ENCODE results near the gene MOV10L1. TPM values are rescaled to one million over a fixed set of nuclear protein-coding genes. Genes with fewer than 3 reads are reported as not detected.
A peak's percentile ranks its signal among the peaks of the same experiment; 100 is the strongest.
"Not testable (repeated sequence)": the region's sequence is repeated elsewhere in the genome, so short reads cannot be mapped to it uniquely, and the experiment has no call there.

The MOV10L1 gene
- total RNA-seq, 2 donors from 2014 or later, result 0.25 to 0.36 TPM

- no peak overlapping the region for H3K4me3 Mint-ChIP-seq
- H3K27me3 Mint-ChIP-seq (ENCODE audit: low read depth), result peaks cover 21% of the 10 kb centered on the region
- no peak for ATAC-seq (replicated peaks in 1 of 2)
- no peaks in the 10 kb centered on the region for H3K4me1 Mint-ChIP-seq (ENCODE audit: low read depth)
- DNase-seq, result no peak
- no peak overlapping the region for H3K27ac Mint-ChIP-seq
- no peaks in the 10 kb centered on the region for H3K9me3 Mint-ChIP-seq
- no peaks in the 10 kb centered on the region for H3K36me3 Mint-ChIP-seq (ENCODE audit: insufficient read depth in 2 of 2)
Observed at GRCh38 chr22:50145721-50146438, 56.1 kb downstream of the MOV10L1 start.

- Mint-ChIP-seq H3K27me3 (ENCODE audit: low read depth) (peaks cover 21% of the 10 kb centered on the region), H3K4me1 (ENCODE audit: low read depth) (no peaks in the 10 kb centered on the region), H3K36me3 (ENCODE audit: insufficient read depth in 2 of 2) (no peaks in the 10 kb centered on the region), H3K9me3 (no peaks in the 10 kb centered on the region), H3K4me3 (no peak overlapping the region), H3K27ac (no peak overlapping the region)
- DNase-seq, result no peak
- ATAC-seq (replicated peaks in 1 of 2), result no peak
Observed at GRCh38 chr22:50146439-50147238, 56.8 kb downstream of the MOV10L1 start.

DNA sequence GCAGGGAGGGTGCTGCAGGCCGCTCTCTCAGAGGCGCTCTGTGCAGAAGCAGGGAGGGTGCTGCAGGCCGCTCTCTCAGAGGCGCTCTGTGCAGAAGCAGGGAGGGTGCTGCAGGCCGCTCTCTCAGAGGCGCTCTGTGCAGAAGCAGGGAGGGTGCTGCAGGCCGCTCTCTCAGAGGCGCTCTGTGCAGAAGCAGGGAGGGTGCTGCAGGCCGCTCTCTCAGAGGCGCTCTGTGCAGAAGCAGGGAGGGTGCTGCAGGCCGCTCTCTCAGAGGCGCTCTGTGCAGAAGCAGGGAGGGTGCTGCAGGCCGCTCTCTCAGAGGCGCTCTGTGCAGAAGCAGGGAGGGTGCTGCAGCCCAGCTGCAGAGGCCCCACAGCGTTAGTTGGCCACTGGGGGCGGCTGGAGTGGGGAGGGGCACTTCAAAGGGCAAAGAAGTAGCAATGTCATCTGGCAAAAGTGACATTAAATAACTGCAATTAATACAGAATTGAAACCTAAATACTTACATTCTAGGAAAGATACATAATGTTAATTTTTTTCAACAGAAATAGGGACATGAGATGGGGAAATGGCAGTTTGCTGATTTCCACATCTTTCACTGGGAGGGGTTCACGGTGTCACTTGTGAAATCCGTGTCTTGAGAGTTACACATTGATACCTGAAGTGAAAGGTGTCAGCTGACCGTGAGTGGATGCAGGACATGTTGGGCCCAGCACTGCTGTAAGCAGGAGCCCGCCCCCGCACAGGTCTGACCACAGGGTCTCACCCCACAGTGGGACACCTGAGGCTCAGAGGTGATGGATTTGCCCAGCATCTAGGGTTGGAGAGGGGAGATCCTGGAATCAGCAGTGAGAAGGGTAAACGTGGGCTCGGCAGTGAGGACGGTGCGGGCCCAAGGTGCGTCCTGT is 57.7 kb downstream of the MOV10L1 start:
- H3K9me3 Mint-ChIP-seq; H3K4me3 Mint-ChIP-seq; H3K27ac Mint-ChIP-seq; H3K36me3 Mint-ChIP-seq (ENCODE audit: insufficient read depth in 2 of 2); DNase-seq; H3K4me1 Mint-ChIP-seq (ENCODE audit: low read depth); ATAC-seq (replicated peaks in 1 of 2): not testable (repeated sequence)
- peaks cover 12% of the 10 kb centered on the region for H3K27me3 Mint-ChIP-seq (ENCODE audit: low read depth)

DNA sequence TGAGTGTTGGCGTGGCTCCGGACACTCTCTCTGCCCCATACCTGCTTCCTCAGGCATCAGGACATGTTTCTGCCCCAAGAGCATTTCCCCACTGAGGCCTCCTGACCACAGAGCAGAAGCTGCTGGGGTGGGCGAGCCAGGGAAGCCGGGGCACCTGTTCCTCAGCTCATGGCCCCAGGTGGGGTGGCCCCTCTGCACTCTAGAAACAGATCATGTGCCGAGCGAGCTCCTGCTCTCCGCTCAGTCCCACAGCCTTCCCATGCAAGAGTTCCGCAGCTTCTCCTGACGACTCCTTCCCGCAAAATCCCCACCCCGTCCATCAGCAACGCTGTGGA is 58.3 kb downstream of the MOV10L1 start:
- DNase-seq (no peak), ATAC-seq (replicated peaks in 1 of 2) (no peak)
- Mint-ChIP-seq H3K27me3 (ENCODE audit: low read depth) (peaks cover 6% of the 10 kb centered on the region), H3K4me3 (no peak overlapping the region), H3K36me3 (ENCODE audit: insufficient read depth in 2 of 2) (no peaks in the 10 kb centered on the region), H3K27ac (no peak overlapping the region), H3K4me1 (ENCODE audit: low read depth) (no peaks in the 10 kb centered on the region), H3K9me3 (no peaks in the 10 kb centered on the region)

DNA sequence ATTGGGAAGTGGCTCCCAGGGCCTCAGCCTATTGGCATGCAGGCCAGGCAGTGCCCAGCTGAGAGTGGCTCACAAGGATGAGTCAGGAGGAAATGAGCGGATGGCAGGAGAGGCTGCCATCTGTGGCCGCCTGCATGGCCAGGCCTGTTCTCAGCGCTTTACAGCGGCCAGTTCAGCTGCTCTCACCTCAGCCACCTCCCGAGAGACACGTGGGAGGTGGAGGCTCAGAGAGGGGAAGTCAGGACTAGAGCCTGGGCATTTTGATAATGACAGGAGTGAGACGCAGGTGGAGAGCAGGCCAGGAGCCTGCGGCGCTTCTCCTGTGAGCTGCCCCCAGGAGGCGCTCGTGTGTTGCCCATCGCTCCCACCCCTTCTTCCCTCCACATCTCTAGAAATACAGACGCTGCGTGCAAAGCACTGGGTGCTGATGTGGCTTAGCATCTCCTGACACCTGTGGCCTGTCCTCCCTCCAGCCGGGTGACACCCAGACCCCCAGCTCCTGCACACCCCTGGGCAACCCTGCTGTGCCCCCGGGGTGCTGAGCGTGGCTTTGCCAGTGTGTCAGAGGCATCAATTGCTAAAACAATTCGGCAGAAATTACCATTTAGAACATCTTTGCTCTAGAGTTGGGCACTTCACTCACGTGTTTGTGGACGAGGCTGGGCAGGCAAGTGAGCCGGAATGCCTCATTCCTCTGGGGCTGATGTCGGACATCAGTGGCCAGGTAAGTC is 59.4 kb downstream of the MOV10L1 start:
- H3K36me3 Mint-ChIP-seq (ENCODE audit: insufficient read depth in 2 of 2), result no peaks in the 10 kb centered on the region
- ATAC-seq (replicated peaks in 1 of 2), result peak; percentile 92 to 96
- peak; percentile 72 to 80 for DNase-seq
- H3K4me3 Mint-ChIP-seq, result no peak overlapping the region
- no peaks in the 10 kb centered on the region for H3K27me3 Mint-ChIP-seq (ENCODE audit: low read depth)
- H3K9me3 Mint-ChIP-seq, result no peaks in the 10 kb centered on the region
- no peaks in the 10 kb centered on the region for H3K4me1 Mint-ChIP-seq (ENCODE audit: low read depth)
- H3K27ac Mint-ChIP-seq, result no peak overlapping the region

- Mint-ChIP-seq H3K9me3 (no peaks in the 10 kb centered on the region), H3K27ac (no peak overlapping the region), H3K36me3 (ENCODE audit: insufficient read depth in 2 of 2) (no peaks in the 10 kb centered on the region), H3K27me3 (ENCODE audit: low read depth) (no peaks in the 10 kb centered on the region), H3K4me1 (ENCODE audit: low read depth) (no peaks in the 10 kb centered on the region), H3K4me3 (no peak overlapping the region)
- ATAC-seq (replicated peaks in 1 of 2) (no peak), DNase-seq (no peak)
Observed at GRCh38 chr22:50150161-50151129, 60.6 kb downstream of the MOV10L1 start.

- H3K27me3 Mint-ChIP-seq (ENCODE audit: low read depth), result no peaks in the 10 kb centered on the region
- no peaks in the 10 kb centered on the region for H3K36me3 Mint-ChIP-seq (ENCODE audit: insufficient read depth in 2 of 2)
- ATAC-seq (replicated peaks in 1 of 2), result no peak
- H3K4me3 Mint-ChIP-seq, result no peak overlapping the region
- H3K9me3 Mint-ChIP-seq, result no peaks in the 10 kb centered on the region
- no peak overlapping the region for H3K27ac Mint-ChIP-seq
- H3K4me1 Mint-ChIP-seq (ENCODE audit: low read depth), result no peaks in the 10 kb centered on the region
- DNase-seq, result no peak
Observed at GRCh38 chr22:50151571-50152537, 62.0 kb downstream of the MOV10L1 start.

DNA sequence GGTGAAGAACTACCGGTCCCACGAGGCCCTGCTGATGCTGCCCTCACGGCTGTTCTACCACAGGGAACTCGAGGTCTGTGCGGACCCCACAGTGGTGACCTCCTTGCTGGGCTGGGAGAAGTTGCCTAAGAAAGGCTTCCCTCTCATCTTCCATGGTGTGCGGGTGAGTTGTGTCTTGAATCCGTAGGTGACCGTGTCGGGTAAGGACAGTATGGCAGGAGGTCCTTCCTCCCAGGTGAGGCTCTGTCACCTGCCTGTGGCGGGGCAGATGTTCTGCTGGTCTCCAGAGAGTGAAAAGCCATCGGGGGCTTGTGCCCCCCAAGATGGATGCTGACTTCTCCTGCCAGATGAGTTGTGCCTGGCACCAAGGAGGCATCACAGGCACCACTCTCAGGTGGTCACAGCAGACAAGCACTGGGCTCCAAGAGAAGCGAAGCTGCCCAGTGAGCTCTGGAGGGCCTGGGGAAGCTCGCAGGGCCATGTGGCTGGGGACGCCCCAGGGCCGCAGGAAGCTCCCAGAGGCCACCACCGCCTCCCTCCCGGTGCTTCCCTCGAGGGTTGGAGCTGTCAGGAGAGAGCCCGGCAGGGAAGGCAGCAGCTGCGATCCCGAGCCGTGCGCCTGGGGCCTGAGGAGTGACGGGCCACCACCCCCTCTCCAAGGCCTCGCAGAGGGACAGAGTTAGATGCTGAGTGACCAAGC is 63.4 kb downstream of the MOV10L1 start:
- H3K27me3 Mint-ChIP-seq (ENCODE audit: low read depth), result no peaks in the 10 kb centered on the region
- H3K36me3 Mint-ChIP-seq (ENCODE audit: insufficient read depth in 2 of 2), result no peaks in the 10 kb centered on the region
- DNase-seq, result no peak
- H3K27ac Mint-ChIP-seq, result no peak overlapping the region
- ATAC-seq (replicated peaks in 1 of 2), result no peak
- H3K9me3 Mint-ChIP-seq, result no peaks in the 10 kb centered on the region
- H3K4me3 Mint-ChIP-seq, result no peak overlapping the region
- no peaks in the 10 kb centered on the region for H3K4me1 Mint-ChIP-seq (ENCODE audit: low read depth)

DNA sequence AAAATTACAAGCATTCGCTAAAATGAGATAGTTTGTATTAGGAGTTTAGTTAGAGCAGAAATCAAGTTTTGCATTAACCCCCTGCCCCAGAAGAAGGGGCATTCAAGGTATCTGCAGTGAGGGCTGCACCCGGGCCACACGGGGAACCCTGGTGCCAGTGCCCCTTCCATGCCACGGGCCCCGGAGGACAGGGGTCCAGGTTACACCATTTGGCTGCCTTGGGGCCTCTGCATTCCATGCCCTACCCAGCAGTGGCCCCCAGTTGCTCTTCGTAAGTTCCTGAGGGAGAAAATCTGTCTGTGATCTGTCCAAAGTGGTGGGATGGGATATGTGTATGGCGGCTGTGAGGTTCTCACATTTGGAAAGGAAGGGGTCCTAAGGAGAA is 63.9 kb downstream of the MOV10L1 start:
- Mint-ChIP-seq H3K27me3 (ENCODE audit: low read depth) (no peaks in the 10 kb centered on the region), H3K4me1 (ENCODE audit: low read depth) (no peaks in the 10 kb centered on the region), H3K4me3 (no peak overlapping the region), H3K9me3 (no peaks in the 10 kb centered on the region), H3K36me3 (ENCODE audit: insufficient read depth in 2 of 2) (no peaks in the 10 kb centered on the region), H3K27ac (no peak overlapping the region)
- DNase-seq, result no peak
- ATAC-seq (replicated peaks in 1 of 2), result no peak

GRCh38 chr22:50157709-50158375 is 68.0 kb downstream of the MOV10L1 start:
- no peaks in the 10 kb centered on the region for H3K9me3 Mint-ChIP-seq
- no peaks in the 10 kb centered on the region for H3K4me1 Mint-ChIP-seq (ENCODE audit: low read depth)
- ATAC-seq (replicated peaks in 1 of 2), result no peak
- H3K27me3 Mint-ChIP-seq (ENCODE audit: low read depth), result no peaks in the 10 kb centered on the region
- no peak for DNase-seq
- H3K36me3 Mint-ChIP-seq (ENCODE audit: insufficient read depth in 2 of 2), result no peaks in the 10 kb centered on the region
- no peak overlapping the region for H3K27ac Mint-ChIP-seq
- H3K4me3 Mint-ChIP-seq, result no peak overlapping the region
